Measurements from ENCODE around the gene LRRC37A3.
"Not testable (repeated sequence)": the region's sequence is repeated elsewhere in the genome, so short reads cannot be mapped to it uniquely, and the experiment has no call there.

The LRRC37A3 gene

GRCh38 chr17:64926430-64926829 is 7.2 kb upstream of the LRRC37A3 start:
- DNase-seq (ENCODE audit: low read depth): not testable (repeated sequence)

GRCh38 chr17:64925244-64925643 is 6.0 kb upstream of the LRRC37A3 start:
- not testable (repeated sequence) for DNase-seq (ENCODE audit: low read depth)

DNA sequence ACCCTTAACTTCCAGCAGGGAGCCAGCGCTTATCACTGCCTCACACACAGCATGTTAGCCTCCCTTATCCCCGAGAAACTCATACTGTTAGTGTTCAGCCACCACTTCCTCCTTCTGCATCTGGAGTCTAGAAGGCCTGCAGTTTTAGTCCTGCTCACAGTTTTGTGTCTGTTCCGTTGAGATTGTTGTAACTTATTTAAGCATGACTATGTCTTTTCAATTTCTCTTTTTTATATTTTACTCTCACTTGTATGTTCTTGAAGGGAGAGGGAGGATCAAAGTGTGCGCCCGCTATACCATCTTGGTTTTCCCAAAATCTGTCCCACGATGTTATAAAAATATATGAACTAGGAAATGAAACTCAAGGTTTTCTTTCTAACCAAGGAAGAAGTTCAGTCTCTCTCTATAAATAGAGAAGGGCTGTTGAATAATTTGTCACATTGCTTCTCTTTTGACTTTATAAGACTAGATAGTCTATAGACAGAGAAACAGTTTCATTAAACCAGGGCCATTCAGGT is 3.8 kb upstream of the LRRC37A3 start:
- DNase-seq (ENCODE audit: low read depth): not testable (repeated sequence)

- DNase-seq (ENCODE audit: low read depth): no peak
Measured at GRCh38 chr17:64920419-64921172, 1.3 kb upstream of the LRRC37A3 start.

GRCh38 chr17:64920026-64920418 is 744 bp upstream of the LRRC37A3 start:
- no peak for DNase-seq (ENCODE audit: low read depth)

- not testable (repeated sequence) for DNase-seq (ENCODE audit: low read depth)
Measured at GRCh38 chr17:64918842-64919288, 413 bp downstream of the LRRC37A3 start.

DNA sequence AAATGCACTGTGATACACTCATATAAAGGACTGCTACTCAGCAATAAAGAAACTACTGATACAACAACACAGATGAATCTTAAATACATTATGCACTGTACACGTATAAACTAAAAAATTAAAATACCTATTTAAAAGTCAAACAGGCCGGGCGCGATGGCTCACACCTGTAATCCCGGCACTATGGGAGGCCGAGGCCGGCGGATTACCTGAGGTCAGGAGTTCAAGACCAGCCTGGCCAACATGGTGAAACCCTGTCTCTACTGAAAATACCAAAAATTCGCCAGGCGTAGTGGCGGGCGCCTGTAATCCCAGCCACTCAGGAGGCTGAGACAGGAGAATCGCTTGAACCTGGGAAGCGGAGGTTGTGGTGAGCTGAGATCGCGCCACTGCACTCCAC is 1.7 kb downstream of the LRRC37A3 start:
- DNase-seq (ENCODE audit: low read depth): not testable (repeated sequence)

- not testable (repeated sequence) for DNase-seq (ENCODE audit: low read depth)
Measured at GRCh38 chr17:64915244-64915643, 4.0 kb downstream of the LRRC37A3 start.

DNA sequence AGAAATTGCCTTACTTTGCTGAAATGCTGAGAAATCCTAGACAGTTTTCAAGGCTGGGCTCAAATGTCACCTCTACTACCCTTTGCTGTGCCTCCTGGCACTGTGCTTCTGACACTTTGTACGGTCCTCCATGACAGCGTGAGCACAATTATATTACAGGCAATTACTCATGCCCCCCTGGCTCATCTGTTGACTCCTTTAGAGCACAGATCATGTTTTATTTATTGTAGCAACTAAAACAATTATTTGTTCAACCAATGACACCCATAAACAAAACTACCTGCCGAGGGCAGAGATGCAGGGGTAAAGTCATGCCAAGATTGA is 9.1 kb downstream of the LRRC37A3 start:
- DNase-seq (ENCODE audit: low read depth): not testable (repeated sequence)

DNA sequence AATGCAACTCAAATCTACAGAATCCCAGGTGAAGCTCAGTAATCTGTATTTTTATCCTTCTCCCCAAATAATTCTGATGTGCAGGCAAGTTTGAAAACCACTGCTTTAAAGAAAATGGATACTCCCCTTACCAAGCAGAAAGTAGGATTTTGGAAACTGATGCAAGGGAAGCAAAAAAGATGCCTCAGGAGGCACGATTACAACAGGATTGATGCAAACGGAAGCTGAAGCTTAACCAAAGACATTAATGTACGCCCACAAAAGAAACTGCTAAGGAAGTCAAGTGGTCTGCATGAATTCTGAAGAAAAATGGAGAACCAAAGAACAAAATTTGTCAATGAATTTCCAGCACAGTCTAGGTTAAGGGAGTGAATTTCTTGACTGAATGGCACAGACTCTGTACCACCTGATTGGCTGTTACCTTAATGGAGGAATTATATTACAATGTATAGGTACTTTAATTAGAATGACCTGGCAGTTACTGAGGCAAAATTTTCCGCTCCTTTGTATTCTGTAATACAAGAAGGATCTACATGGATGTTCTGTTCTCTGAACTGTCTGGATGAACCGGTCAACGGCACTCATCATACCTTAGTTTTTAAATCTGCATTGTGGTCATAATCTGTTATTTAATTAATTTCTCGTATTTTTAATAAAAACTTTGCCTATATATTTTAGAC is 9.6 kb downstream of the LRRC37A3 start:
- DNase-seq (ENCODE audit: low read depth): not testable (repeated sequence)

DNA sequence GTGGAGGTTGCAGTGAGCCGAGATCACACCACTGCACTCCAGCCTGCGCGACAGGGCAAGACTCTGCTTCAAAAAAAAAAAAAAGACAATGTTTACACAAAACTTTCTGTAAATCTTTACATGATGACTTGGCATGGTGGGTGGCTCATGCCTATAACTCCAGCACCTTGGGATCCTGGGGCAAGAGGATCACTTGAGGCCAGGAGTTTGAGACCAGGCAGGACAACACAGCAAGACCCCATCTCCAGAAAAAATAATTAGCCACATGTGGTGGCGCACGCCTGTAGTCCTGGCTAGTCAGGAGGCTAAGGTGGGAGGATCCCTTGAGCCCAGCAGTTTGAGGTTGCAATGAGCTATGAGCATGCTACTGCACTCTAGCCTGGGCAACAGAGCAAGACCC is 15.2 kb downstream of the LRRC37A3 start:
- DNase-seq (ENCODE audit: low read depth): not testable (repeated sequence)

DNA sequence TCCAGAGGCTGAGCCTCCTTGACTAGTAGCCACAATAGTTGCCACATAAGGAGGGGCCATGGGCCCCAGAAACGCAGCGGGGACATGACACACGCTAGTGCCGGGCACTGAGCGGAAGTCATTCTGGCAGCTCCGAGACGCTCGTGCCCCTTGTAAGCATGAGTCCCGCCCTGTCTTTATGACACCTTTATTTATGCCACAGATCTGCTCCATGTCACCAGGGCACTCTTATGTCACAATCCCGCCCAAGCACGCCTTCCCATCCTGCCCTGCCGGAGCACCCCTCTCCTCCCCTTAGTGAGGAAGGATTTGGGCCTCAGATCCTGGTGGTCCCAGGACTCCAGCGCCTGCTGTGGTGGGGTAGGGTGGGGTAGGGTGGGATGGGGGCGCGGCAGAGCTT is 22.1 kb downstream of the LRRC37A3 start:
- DNase-seq (ENCODE audit: low read depth): not testable (repeated sequence)

GRCh38 chr17:64874210-64874609 is 45.1 kb downstream of the LRRC37A3 start:
- DNase-seq (ENCODE audit: low read depth): not testable (repeated sequence)

DNA sequence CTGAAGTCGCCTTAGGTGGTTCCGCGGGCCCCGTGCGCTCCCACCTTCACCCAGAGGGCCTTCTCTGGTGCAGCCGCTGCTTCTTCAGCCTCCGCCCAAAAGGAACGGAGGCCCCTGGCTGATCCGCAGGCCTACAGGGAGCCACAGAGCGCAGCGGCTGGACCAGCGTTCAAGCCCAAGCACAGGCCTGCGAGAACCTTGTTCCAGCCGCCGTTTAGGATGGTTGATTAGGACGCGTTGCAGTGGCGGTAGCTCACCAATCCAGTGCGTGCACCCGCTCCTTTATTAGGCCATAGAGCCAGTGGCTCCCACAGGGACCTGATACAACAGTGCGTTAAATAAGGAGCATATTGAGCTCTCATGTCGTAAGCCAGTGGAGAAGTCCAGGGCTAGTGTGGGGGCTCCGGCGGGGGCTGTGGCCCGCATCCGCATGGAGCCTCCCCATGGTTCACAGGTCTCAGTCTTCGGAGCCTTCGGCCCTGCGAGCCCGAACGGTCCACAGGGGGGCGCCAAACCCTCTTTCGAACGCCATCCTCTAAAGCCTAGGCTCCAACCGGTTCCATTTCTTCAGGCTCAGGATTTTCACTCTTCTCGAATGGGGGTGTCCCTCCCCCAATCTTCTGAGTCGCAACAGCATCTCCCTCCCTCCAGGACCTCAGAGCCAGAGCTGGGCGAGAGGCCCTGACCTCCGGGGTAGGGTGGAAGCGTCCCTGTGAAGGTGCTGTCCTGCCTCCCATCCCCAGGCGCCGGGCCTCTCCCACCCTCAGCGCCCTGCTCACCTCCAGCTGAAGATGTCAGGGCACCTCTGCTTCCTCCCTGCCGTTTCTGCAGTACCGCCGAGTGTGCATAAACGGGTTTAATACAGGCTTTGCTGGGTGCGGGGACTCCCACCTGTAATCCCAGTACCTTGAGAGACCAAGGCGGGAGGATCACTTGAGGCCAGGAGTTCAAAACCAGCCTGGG is 71.5 kb downstream of the LRRC37A3 start:
- peak; percentile 42 for DNase-seq (ENCODE audit: low read depth)

DNA sequence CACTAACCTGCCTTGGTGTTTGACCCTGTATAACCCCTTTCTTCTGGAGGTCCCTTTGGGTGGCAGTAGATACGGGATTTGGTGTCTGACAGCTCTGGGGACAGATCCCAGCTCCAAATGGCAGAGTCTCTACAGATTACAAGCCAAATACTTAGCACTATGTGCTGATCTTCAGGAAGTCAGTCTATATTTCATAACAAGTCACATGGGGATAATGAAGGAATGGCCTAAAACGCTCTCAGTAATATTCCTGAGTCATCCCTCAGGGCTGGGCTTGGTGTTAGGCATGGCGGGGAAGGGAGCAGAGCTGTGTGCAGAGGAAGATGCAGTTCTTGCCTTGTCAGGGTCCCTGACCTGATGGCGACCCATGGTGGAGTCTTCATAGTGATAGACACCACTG is 72.4 kb downstream of the LRRC37A3 start:
- not testable (repeated sequence) for DNase-seq (ENCODE audit: low read depth)

DNA sequence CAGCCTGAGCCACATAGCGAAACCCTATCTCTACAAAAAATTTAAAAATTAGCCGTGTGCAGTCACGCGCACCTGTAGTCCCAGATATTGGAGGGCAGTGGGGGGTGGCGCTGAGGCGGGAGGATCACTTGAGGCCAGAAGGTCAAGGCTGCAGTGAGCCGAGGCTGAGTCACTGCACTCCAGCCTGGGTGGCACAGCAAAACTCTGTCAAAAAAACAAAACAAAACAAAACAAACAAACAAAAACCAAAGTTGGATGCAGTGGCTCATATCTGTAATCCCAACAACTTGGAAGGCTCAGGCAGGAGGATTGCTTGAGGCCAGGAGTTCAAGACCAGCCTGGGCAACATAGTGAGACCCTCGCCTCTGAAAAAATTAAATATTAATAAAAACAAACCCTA is 75.4 kb downstream of the LRRC37A3 start:
- DNase-seq (ENCODE audit: low read depth): not testable (repeated sequence)

DNA sequence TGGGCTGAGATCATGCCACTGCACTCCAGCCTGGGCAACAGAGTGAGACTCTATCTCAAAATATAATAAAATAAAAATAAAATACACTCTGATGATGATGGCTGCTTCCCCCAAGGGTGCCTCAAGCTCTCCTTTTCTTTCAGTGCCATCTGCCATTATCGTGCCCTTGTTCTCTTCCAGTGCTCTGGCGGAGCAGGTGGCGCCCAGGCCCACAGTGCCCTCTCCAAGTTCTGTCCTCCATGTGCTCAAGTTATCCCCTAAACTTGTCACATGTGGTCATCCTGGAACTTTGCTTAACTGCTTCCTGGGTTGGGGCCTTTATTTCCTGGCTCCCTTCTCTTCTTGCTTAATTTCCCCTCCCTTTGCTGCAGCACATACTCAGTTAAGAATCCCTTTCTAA is 76.4 kb downstream of the LRRC37A3 start:
- not testable (repeated sequence) for DNase-seq (ENCODE audit: low read depth)

GRCh38 chr17:64840960-64841359 is 78.3 kb downstream of the LRRC37A3 start:
- DNase-seq (ENCODE audit: low read depth): not testable (repeated sequence)

- DNase-seq (ENCODE audit: low read depth): not testable (repeated sequence)
Measured at GRCh38 chr17:64838513-64838912, 80.8 kb downstream of the LRRC37A3 start.

DNA sequence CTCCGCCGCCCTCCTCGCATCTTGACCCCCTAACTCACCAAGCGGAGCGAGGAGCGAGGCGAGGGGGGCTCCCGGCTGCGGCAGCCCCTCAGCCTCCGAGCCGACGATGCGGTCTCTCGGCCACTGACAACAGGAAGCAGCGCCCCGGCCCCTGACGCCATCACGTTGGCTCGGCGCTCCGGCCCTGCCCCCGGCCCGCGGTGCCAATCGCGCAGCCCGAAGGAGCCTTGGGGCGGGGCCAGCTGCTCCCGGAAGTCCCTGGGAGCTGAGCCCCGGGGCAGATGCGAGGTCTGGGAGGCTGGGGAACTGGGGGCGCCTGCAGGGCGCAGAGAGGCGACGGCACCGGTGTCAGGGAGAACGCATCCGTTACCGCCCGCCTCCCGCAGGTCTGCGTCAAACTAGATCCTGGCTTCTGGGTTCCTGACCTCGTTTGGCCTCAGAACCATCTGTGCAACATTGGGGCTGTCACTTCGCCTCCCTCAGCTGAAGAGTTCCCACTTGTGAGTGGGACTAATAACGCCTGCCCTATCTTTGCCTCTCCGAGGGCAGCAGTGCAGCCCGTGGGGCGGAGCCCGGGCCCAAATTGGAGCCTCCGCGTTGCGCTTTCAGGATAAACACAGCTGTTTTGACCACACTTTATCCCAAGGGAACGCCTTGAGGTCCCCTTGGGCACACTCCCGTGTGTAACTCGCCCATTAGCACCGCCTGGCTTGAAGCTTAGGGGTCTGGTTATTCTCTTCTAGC is 82.1 kb downstream of the LRRC37A3 start:
- peak; percentile 78 for DNase-seq (ENCODE audit: low read depth)

GRCh38 chr17:64836623-64837017 is 82.7 kb downstream of the LRRC37A3 start:
- not testable (repeated sequence) for DNase-seq (ENCODE audit: low read depth)

Measured in stimulated activated CD8-positive, alpha-beta memory T cell treated with anti-CD3 and anti-CD28 coated beads, Interleukin-12 subunit alpha, Interleukin-12 subunit beta, amount 100 ng/mL, for 4 hours (primary cell).